K562 (cell line): ENCODE data around the gene TMEM181. TPM values are rescaled to one million over a fixed set of nuclear protein-coding genes. Genes with fewer than 3 reads are reported as not detected.

Experiments
- ATAC-seq: fragments of 200-7000 bp; cut with Tn5 transposase; 3 replicates; pipeline ENCODE4 v1.9.1; 2020; ENCODE audit warnings: moderate library complexity
- BruUV-seq: library from RNA; stranded (reverse); fragments of 400-500 nt; replicated peaks from 2 replicates; lab custom pipeline; 2021; lab: Mats Ljungman, UMichigan
- CTCF ChIA-PET: fragments of 300-600 bp; formaldehyde crosslinking; extraction: SDS; loops from one replicate; lab custom pipeline; 2021; ENCODE audit warnings: low intra/inter-chr PET ratio; lab: Yijun Ruan, JAX
- POLR2A ChIA-PET: fragments of 300-600, 350-650 bp; sonication (Branson Sonifier 250); formaldehyde crosslinking; extraction: SDS; loops from one replicate; lab custom pipeline; 2021; ENCODE audit warnings: antibody characterized with exemption, inconsistent platforms; lab: Yijun Ruan, JAX
- DNase-seq, 4 experiments: peaks; one replicate each; pipeline versions ENCODE4 v3.0.0 to v3.0.0-alpha.2; 2011 to 2018; ENCODE audit warnings: low spot score in 3 of 4, mixed read lengths in 3 of 4; ENCODE audit errors: extremely low read depth in 1 of 4
- FAIRE-seq: peaks from 2 replicates; lab custom pipeline; 2011; peaks lifted over from hg19 to GRCh38; lab: Jason Lieb, UNC
- H2AFZ ChIP-seq: 2 replicates; pipeline ENCODE4 v1.6.0; 2011; ENCODE audit warnings: low read depth, low read length, control low read depth, inconsistent platforms
- H3K27ac ChIP-seq: fragments of 200-600 bp; 3 replicates; pipeline ENCODE4 v1.8.0; 2011; ENCODE audit warnings: low read depth, mild to moderate bottlenecking, control low read depth, inconsistent platforms, low read length, moderate library complexity, mixed read lengths; ENCODE audit errors: extremely low read depth
- H3K27me3 ChIP-seq, 2 experiments: fragments of 300-600 bp in 1 of 2; 2 replicates in 1 of 2; 3 replicates in 1 of 2; pipeline versions ENCODE4 v1.6.0 to v1.8.0; 2011; ENCODE audit warnings: inconsistent platforms in 2 of 2, low read length in 2 of 2, mild to moderate bottlenecking in 1 of 2, mixed read lengths in 1 of 2, moderate library complexity in 1 of 2; ENCODE audit not compliant: control insufficient read depth in 2 of 2, insufficient read depth in 2 of 2
- H3K36me3 ChIP-seq: fragments of 300-600 bp; 3 replicates; pipeline ENCODE4 v1.8.0; 2011; ENCODE audit warnings: mild to moderate bottlenecking, low read length, inconsistent platforms; ENCODE audit not compliant: control insufficient read depth, insufficient read depth
- H3K4me1 ChIP-seq, 2 experiments: fragments of 200-600 bp in 1 of 2; replicated peaks in 1 of 2; 2 replicates in 1 of 2; 3 replicates in 1 of 2; pipeline versions ENCODE4 v1.5.1 to v1.8.0; 2011; ENCODE audit warnings: inconsistent platforms in 2 of 2, low read length in 2 of 2, mild to moderate bottlenecking in 1 of 2, mixed read lengths in 1 of 2, moderate library complexity in 1 of 2; ENCODE audit not compliant: control insufficient read depth in 2 of 2, insufficient read depth in 2 of 2
- H3K4me2 ChIP-seq: 2 replicates; pipeline ENCODE4 v1.6.1; 2011; ENCODE audit warnings: low read length, control low read depth, inconsistent platforms, mixed read lengths; ENCODE audit not compliant: insufficient read depth
- H3K4me3 ChIP-seq: fragments of 200-600 bp; sonication (generic), shearing (Covaris generic); 2 replicates; pipeline ENCODE4 v1.5.1; 2016; ENCODE audit warnings: control low read depth, inconsistent platforms
- H3K79me2 ChIP-seq: fragments of 200-600 bp; 3 replicates; pipeline ENCODE4 v1.8.0; 2011; ENCODE audit warnings: low read length, inconsistent platforms; ENCODE audit not compliant: control insufficient read depth, insufficient read depth
- H3K9ac ChIP-seq, 2 experiments: 2 replicates each; pipeline versions ENCODE4 v1.6.0 to v1.6.1; 2011; ENCODE audit warnings: low read depth in 2 of 2, low read length in 2 of 2, control low read depth in 1 of 2, inconsistent platforms in 1 of 2, mild to moderate bottlenecking in 1 of 2, mixed read lengths in 1 of 2; ENCODE audit not compliant: insufficient read depth in 1 of 2
- H3K9me1 ChIP-seq: one replicate; pipeline ENCODE4 v1.6.0; 2011; ENCODE audit warnings: inconsistent platforms, mild to moderate bottlenecking, low read length, moderate library complexity; ENCODE audit not compliant: control insufficient read depth, insufficient read depth
- H3K9me3 ChIP-seq: replicated peaks from 2 replicates; pipeline ENCODE4 v1.5.1; 2011; ENCODE audit warnings: low read depth, low read length, inconsistent platforms; ENCODE audit not compliant: control insufficient read depth, insufficient read depth
- H4K20me1 ChIP-seq: replicated peaks from 2 replicates; pipeline ENCODE4 v1.6.1; 2011; ENCODE audit warnings: low read length, inconsistent platforms, mixed read lengths; ENCODE audit not compliant: control insufficient read depth, insufficient read depth
- POLR2AphosphoS2 ChIP-seq: IDR thresholded peaks from 2 replicates; pipeline ENCODE4 v1.6.1; 2012; ENCODE audit warnings: low read length, improper control_type of control experiment
- WGBS: fragments of 100-300 bp; shearing (Covaris generic); methylation state at CpG from one replicate; pipeline ENCODE4 v1.1.6; 2016; ENCODE audit warnings: low coverage, mixed read lengths; ENCODE audit not compliant: insufficient coverage; ENCODE audit errors: missing lambda C conversion rate; 5-methylcytosine and 5-hydroxymethylcytosine counted together
- in situ Hi-C: fragments of 300-500 bp; cut with MboI; formaldehyde crosslinking; loops from 4 replicates; pipeline ENCODE4 v1.15.0; 2018; ENCODE audit warnings: inconsistent platforms, mixed read lengths
- intact Hi-C: fragments of 100-400 bp; cut with micrococcal nuclease; formaldehyde crosslinking; loops from 2 replicates; pipeline ENCODE4 v1.14.2; 2022
- polyA plus RNA-seq, 8 experiments: library from polyadenylated mRNA; depleted of rRNA in 4 of 8; stranded (reverse) in 5 of 8; unstranded in 3 of 8; fragments of >200 nt; fragmentation: Nextera tagmentation in 2 of 8; fragmentation: Illumina TruSeq in 1 of 8; extraction: Ambion mirVana in 2 of 8; extraction: Trizol in 1 of 8; gene quantifications; 2 replicates each; pipeline versions ENCODE4 v1.2.1 to v1.2.3, GENCODE V29; 2011 to 2014; ENCODE audit warnings: inconsistent platforms in 1 of 8, missing spikeins in 1 of 8
- total RNA-seq, 7 experiments: library from RNA; depleted of rRNA in 6 of 7; stranded (reverse); fragments of >200 nt in 6 of 7; fragmentation: Illumina TruSeq in 2 of 7; extraction: Trizol in 2 of 7; gene quantifications; 2 replicates each; pipeline versions ENCODE4 v1.2.1 to v1.2.3, GENCODE V29; 2011 to 2021; ENCODE audit warnings: low replicate concordance in 1 of 7
- TF ChIP-seq, protein P1 (sequence below): IDR thresholded peaks from 2 replicates; pipeline ENCODE4 v1.6.1; 2011; ENCODE audit warnings: borderline replicate concordance, low read depth, mild to moderate bottlenecking, moderate library complexity, low read length; ENCODE audit not compliant: insufficient read depth, poor library complexity, severe bottlenecking

Gene TMEM181
- total and polyA plus RNA-seq, 9 of the 15 experiments (the other 6 are each of a cell fraction or from before 2014, with no cell fraction given) = 5.6 to 27.2 (median 19.9) TPM

DNA sequence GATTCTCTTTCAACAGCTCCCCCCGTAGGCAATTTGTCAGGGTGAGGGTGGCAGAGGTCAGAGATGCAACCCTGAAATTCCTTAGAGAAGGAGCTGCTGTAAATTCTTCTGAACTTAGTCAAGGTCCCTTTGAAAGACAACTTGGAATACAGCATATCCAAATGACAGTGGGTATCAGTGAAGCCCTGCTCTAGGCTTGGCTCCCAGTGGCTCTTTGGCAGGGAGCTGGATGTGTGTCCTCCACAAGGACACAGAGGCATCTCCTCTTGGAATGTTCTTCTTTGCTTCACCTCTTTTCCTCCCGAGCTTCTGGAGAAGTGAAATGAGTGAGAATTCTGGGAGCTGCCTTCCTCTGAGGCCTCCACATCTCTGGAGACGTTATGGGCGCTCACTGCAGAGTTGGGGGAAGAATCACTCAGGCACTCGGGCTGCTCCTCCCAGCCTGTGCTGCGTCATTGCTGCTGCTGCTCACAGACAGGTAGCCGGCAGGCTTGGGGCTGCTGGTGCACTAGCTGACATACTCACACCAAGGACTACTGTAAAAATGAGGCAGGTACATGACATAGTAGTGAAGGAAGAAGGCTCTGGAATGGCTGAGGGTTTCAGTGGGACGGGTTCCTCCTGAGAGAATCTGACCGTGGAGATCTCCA lies 50.6 kb downstream of the TMEM181 start:
- Histone ChIP-seq H4K20me1 (no peaks in the 10 kb centered on the region), H3K79me2 (no peaks in the 10 kb centered on the region), H3K9me3 (no peaks in the 10 kb centered on the region), H2AFZ (no peak overlapping the region), H3K9me1 (no peaks in the 10 kb centered on the region), H3K36me3 (peaks cover 91% of the 10 kb centered on the region), H3K4me3 (no peak overlapping the region), H3K4me1 (peaks cover 0 to 4% of the 10 kb centered on the region in 2 experiments; a peak in 1 of 5 replicates), H3K27me3 (no peaks in the 10 kb centered on the region), H3K27ac (no peak overlapping the region), H3K9ac (0 out of 4 replicates have a peak overlapping the region, but pooled peaks of 1 of the 2 experiments have one; percentile 39), H3K4me2 (no peak overlapping the region)
- intact Hi-C loops (no loop called here), in situ Hi-C loops (no loop called here)
- DNase-seq (no peak), FAIRE-seq (no peak), ATAC-seq (no peak)
- BruUV-seq = no TSS peak
- ChIA-PET CTCF (interaction anchor here (0.6 kb wide), 1 partner anchor 424 kb away, joined by 3 read pairs; no protein-coding TSS in a partner anchor), POLR2A (interaction anchor here (0.7 to 2.5 kb wide), 5 partner anchors 9 to 48 kb away, joined by 3 to 10 read pairs (median 3); no protein-coding TSS in a partner anchor)
- TF ChIP-seq, protein P1, sequence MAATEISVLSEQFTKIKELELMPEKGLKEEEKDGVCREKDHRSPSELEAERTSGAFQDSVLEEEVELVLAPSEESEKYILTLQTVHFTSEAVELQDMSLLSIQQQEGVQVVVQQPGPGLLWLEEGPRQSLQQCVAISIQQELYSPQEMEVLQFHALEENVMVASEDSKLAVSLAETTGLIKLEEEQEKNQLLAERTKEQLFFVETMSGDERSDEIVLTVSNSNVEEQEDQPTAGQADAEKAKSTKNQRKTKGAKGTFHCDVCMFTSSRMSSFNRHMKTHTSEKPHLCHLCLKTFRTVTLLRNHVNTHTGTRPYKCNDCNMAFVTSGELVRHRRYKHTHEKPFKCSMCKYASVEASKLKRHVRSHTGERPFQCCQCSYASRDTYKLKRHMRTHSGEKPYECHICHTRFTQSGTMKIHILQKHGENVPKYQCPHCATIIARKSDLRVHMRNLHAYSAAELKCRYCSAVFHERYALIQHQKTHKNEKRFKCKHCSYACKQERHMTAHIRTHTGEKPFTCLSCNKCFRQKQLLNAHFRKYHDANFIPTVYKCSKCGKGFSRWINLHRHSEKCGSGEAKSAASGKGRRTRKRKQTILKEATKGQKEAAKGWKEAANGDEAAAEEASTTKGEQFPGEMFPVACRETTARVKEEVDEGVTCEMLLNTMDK = no peak
- no peak for TF ChIP-seq POLR2AphosphoS2
- WGBS = 82% methylated on average over 9 of the region's 9 CpGs
